CD1c-positive myeloid dendritic cell (primary cell): ENCODE data around the gene P2RX1.
A peak's percentile ranks its signal among the peaks of the same experiment; 100 is the strongest.

Experiments used
- DNase-seq: peaks from one replicate; pipeline ENCODE4 v3.0.0-alpha.2; 2016; ENCODE audit errors: extremely low spot score

P2RX1 gene

DNA sequence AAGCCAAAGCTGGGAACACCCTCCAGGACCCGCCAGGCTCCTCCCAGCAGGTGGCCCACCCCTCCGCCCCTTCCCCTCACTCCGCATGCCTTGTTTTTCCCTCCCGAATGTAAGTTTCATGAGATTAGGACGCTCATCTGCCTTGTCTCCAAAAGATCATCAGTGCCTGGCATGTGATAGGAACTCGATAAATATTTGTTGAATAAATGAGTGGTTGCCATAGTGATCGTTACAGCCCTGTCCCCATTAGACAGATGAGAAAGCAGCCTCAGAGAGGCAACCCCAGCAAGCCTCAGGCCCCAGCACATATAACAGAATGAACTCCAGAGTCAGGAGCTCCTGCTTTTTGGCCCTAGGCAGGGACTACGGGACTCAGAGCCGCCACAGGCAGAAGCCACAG is 28.5 kb downstream of the P2RX1 start:
- DNase-seq: peak; percentile 17

DNA sequence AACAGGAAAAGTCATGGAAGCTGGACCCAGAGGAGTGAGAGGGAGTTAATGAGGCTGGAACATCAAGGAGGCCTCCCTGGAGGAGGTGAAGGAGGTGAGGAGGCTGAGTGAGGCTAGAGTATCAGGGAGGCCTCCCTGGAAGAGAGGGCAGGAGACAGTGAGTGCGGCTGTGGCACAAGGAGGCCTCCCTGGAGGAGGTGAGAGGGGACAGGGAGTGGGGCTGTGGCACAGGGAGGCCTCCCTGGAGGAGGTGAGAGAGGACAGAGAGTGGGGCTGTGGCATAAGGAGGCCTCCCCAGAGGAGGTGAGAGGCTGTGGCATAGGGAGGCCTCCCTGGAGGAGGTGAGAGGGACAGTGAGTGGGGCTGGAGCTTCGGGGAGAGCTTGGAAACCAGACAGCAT is 28.9 kb downstream of the P2RX1 start:
- no peak for DNase-seq

DNA sequence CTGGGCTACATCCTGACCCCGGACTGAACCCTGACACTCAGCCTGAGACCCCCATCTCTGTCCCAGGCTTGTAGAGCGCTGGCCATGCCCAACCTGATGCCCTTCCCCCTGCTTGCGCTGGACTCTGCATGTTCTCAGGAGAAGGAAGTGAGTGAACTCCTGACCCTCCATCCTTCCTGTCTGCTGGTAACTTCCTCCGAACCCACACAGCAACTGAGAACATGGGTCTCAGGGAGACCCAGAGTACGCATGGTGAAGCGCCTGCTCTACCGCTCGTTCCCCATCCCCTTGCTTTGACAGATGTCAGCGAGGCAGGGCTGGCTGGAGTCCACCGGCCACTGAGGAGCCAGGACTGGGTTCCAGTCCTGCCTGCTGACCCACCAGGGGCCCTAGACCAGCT is 29.5 kb downstream of the P2RX1 start:
- peak; percentile 76 for DNase-seq

DNA sequence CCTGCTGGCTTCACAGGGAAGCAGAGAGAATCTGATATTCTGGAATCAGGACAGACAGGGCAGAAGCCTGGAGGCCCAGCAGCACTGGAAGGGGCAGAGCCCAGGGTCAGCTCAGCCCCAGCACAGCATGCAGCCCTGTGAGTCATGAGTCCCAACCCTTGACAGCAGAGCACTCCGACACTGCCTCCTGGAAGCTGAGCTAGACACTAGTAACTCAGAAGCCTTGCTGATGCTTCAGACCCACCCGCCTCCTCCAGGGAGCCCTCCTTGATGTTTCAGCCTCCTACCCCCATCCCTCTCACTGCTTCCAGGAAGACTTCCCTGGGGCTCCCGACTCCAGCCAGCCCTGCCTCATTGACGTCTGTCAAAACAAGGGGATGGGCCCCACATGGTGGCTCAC is 30.3 kb downstream of the P2RX1 start:
- no peak for DNase-seq

- no peak for DNase-seq
Measured at GRCh38 chr17:3885271-3885670, 31.0 kb downstream of the P2RX1 start.

GRCh38 chr17:3884188-3884587 is 32.1 kb downstream of the P2RX1 start:
- no peak for DNase-seq

GRCh38 chr17:3882276-3882675 is 34.0 kb downstream of the P2RX1 start:
- DNase-seq: no peak

GRCh38 chr17:3880983-3881382 is 35.3 kb downstream of the P2RX1 start:
- no peak for DNase-seq

DNA sequence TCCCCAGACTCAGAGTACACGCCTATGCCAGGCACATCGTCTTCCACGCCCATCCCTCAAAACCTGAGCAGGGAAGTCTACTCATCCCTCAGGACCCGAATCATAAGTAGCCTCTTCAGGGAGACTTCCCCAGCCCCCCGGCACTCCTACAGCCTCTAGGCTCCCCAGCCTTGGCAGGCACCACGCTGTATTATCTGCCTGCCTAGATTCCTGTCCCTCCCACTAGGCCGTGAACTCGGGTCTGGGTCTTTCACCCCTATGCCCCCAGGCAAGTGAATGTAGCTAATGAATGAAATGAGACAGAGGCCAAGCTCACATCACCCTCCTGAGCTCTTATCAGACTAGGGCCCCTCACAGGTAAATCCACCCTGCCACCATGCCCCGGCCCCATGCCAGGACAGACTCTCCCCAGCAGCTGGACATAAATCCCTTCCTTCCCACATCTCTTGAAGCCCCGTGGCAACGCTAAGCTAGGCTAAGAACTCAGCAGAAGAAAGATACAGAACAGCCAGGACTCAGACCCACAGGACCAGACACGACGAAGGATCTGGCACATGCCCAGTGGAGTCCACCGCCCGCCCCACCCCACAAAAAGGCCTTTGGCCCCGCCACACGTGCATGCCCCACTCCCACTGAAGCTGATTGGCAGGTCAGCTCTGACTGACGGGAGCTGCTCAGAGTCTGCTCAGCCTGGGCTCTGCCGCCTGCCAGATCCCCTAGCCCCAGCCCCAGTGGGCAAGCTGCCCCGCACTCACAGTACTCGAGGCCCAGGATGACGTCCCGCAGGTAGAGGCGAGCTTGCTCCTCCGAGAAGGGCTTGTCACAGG is 36.5 kb downstream of the P2RX1 start:
- DNase-seq: no peak

- DNase-seq: no peak
Measured at GRCh38 chr17:3879186-3879585, 37.1 kb downstream of the P2RX1 start.

GRCh38 chr17:3877220-3877619 is 39.0 kb downstream of the P2RX1 start:
- DNase-seq: no peak

- DNase-seq: no peak
Measured at GRCh38 chr17:3875317-3875716, 40.9 kb downstream of the P2RX1 start.

GRCh38 chr17:3873862-3874261 is 42.4 kb downstream of the P2RX1 start:
- DNase-seq: no peak

DNA sequence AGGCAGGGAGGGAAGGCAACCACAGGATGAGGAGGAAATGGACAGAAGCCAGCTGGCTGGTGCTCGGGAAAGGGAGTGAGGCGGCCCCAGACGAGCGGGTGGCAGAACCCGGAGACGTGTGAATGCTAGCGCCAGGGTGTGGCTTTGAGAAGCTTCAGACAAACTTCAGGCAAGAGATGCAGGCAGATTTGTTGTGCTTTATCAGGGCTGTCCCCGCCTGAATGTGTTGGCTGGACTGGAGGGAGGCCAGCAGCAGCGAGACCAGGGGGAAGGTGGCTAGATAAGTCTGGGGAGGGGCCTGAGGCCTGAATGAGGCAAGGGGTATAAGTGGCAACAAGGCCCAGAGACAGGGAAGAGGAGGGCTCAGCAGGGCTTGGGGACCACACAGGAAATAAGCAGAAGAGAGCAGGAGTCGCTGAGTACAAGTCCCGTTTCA is 45.4 kb downstream of the P2RX1 start:
- no peak for DNase-seq

DNA sequence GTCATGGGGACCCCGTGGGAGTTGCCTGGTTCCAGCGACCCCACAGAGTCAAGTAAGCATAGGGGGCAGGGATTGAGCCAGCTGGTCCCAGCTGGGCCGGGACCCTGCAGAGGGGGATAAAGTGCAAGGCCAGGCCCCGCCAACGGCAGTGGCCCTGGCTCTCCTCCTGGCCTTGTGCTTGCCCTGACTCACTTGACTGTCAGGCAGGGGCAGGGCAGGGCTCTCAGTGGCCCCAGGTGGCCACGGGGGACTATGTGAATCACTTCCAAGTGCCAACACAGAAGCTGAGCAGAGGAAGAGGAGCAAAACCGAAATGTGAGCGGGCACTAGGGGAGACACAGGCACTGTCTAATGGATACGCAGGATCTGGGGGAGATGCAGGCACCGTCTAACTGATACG is 48.7 kb downstream of the P2RX1 start:
- no peak for DNase-seq

- DNase-seq: no peak
Measured at GRCh38 chr17:3867106-3867505, 49.2 kb downstream of the P2RX1 start.

- DNase-seq: no peak
Measured at GRCh38 chr17:3866276-3866675, 50.0 kb downstream of the P2RX1 start.

GRCh38 chr17:3865176-3865575 is 51.1 kb downstream of the P2RX1 start:
- no peak for DNase-seq

DNA sequence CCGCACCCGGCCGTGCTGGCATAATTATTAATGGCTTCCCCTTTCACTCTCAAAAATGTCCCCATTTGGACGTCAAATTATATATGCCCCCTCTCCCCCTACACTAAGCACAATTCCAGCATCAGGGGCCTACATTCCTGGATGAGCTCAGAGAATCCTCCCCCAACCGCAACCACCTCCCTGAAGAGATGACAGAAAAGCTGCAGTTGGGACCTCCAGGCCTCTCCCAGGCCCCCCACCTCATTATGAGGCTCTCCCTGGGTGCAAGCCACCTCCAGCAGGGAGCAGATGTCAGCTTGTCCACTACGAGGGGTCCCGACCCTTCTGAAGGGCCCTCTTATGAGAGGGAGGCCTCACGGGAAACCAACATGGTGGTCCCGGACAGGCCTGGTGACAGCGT is 51.7 kb downstream of the P2RX1 start:
- no peak for DNase-seq

- DNase-seq: no peak
Measured at GRCh38 chr17:3861761-3862681, 54.2 kb downstream of the P2RX1 start.

DNA sequence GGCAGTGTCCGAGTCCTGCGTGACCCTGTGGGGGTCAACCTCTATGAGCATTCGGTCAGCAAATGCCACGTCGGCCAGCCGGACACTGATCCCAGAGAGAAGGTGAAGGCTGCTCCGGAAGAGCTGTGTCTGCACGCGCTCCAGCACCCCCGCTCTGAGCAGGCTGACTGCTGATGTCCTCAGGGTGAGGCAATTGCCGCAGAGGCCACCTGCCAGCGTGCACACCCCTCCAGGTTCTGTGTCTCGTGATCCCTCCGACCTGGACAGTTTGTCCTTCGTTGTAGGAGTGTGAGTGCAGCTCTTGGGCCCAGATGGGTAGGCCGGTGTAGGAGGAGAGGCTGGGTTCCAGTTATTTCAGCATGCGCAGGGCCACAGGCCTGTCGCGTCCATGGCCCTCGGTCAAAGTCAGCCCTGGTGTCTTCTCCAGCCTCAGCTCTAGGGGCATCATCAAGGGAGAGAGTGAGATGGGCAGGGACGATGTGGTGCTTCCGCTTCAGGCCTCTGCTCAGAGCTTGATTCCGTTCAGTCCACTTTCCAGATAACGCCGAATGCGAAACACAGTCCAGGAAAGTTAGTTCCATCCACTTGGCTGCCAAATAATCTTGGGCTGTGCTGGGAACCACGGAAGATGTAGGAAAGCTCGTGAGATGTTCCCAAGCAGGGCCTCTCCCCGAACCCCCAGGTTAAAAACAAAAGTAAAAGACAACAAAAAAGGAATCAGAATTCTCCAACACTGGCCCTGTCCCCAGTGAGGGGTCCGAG is 55.1 kb downstream of the P2RX1 start:
- DNase-seq: no peak

GRCh38 chr17:3859940-3860339 is 56.3 kb downstream of the P2RX1 start:
- DNase-seq: no peak
